Mucosa of gallbladder (tissue), 1 donor: ENCODE results near the gene STPG4. TPM values are rescaled to one million over a fixed set of nuclear protein-coding genes. Genes with fewer than 3 reads are reported as not detected.

Source experiments
- total RNA-seq: library from RNA; stranded (reverse); gene quantifications from one replicate; pipeline ENCODE4 v1.2.1, GENCODE V29; 2021
- donor health status: DM: no; HTN: no; CAD: no.

Gene STPG4
- total RNA-seq, 1 donor from 2014 or later = 0.20 TPM

Other genes with a start within 250 kb of the STPG4 start
- 78.9 TPM for gene MCFD2, start 239.5 kb downstream of the STPG4 start, total RNA-seq
- gene TTC7A, start 214.1 kb downstream of the STPG4 start, total RNA-seq = 29.3 TPM
- gene CALM2, start 21.2 kb upstream of the STPG4 start, total RNA-seq = 505 TPM
- gene EPCAM, start 214.0 kb upstream of the STPG4 start, total RNA-seq = 266 TPM
- gene MSH2, start 247.8 kb upstream of the STPG4 start, total RNA-seq = 13.2 TPM